NCI-H146 treated with DMSO at 0.1 percent for 48 hours (cell line): Measurements from ENCODE around the gene AMPH.
"Not testable (repeated sequence)": the region's sequence is repeated elsewhere in the genome, so short reads cannot be mapped to it uniquely, and the experiment has no call there.

Experiments
- DNase-seq: peaks from one replicate; lab custom pipeline; 2025; ENCODE audit not compliant: unreplicated experiment; lab: John Stamatoyannopoulos, UW

AMPH gene

DNA sequence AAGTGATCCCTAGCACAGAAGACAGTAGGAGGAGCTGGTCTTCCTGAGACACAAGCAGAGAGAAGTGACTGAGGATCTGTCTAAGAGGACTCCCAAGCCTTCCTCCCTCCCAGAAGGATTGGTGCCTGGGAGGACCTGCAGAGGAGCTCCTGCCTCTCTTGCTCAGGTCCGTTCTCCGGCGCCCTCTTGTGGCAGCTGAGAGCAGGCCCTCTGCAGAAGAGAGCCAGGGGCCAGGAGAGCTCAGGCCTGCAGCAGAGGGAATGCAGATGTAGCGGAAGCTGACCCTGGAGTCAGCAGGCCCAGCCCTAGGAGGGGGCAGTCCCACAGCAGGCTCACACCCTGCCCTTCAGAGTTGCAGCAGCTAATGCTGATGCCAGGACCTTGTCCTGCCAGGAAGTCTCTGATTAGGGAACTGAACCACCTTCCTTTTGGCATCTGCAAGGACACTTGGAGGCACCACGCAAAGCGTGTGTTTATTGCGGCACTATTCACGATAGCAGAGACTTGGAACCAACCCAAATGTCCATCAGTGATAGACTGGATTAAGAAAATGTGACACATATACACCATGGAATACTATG lies 276.8 kb downstream of the AMPH start:
- not testable (repeated sequence) for DNase-seq

DNA sequence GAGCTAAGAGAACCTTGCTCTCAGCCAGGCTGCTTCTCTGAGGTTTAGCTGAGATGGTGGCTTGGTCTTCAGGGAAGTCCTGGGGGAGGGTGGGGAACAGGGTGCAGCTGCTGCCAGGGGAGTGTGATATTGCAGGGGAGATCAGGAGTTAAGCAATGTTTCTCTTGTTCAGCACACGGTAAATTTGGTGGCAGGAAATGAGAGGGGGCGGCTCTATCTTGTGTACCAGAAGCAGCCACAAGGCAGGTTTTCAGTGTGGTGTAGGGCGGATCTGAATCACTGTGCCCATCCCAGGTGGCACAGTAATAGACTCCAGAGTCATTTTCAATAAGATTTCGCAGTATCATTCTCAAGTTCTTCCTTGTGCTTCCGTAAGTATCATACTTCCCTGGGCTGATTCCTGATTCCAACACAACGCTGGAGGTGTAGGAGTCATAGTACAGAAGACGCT lies 277.7 kb downstream of the AMPH start:
- DNase-seq = not testable (repeated sequence)

DNA sequence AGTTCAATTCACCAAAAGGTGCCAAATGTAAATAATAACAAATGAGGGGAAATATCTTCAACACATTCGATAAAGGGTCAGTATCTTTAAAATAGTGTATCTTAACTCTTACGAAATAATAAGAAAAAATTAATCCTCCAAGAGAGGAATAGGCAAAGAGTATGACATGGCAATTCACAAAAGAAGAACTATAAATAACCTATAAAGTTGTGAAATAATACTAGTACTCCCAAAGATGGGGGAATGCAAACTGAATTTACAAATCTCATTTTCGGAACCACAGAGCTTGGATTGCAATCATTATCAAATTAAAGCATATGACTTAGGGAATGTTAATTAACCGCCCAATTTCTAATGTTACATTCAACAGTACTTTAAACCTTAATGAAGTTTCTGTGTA lies 279.6 kb downstream of the AMPH start:
- no peak for DNase-seq

DNA sequence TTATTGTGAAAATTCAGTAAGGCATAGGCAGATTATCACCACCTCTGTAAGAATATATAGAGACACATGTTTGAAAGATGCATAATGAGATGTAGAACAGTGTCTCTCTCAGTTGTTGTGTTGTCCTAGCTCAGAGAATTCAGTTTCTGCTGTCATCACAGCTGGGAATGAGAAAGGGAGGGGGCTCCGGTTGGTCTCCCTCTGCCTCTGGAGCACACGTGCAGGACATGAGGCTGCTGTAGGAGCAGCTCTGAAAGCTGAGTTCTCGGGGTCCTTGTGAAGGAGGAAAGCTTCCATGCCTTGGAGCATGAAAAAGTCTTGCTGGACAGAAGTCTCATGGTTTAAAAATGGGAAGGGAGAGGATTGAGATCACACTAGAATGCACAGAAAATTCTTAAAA lies 280.4 kb downstream of the AMPH start:
- not testable (repeated sequence) for DNase-seq

DNA sequence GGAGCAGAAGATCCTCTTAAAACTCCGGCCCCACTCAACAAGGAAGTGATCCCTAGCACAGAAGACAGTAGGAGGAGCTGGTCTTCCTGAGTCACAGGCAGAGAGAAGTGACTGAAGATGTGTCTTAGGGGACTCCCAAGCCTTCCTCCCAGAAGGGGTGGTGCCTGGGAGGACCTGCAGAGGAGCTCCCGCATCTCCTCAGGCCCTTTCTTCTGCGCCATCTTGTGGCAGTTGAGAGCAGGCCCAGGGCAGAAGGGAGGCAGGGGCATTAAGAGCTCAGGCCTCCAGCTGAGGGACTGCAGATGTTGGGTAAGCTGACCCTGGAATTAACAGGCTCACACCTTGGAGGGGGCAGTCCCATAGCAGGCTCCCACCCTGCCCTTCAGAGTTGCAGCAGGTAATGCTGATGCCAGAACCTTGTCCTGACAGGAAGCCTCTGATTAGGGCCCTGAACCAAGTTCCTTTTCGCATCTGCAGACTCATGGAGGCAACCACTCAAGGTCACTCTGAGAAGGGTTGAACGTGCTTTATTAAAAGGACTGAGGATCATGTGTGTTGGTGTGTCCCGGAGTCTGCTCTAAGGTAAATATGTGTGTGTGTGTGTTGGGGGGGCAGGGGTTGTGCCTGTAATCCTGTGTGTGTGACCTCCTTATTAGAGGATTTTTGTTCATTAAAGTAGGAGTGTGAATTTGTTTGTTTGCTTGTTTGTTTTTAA lies 281.1 kb downstream of the AMPH start:
- DNase-seq = not testable (repeated sequence)

DNA sequence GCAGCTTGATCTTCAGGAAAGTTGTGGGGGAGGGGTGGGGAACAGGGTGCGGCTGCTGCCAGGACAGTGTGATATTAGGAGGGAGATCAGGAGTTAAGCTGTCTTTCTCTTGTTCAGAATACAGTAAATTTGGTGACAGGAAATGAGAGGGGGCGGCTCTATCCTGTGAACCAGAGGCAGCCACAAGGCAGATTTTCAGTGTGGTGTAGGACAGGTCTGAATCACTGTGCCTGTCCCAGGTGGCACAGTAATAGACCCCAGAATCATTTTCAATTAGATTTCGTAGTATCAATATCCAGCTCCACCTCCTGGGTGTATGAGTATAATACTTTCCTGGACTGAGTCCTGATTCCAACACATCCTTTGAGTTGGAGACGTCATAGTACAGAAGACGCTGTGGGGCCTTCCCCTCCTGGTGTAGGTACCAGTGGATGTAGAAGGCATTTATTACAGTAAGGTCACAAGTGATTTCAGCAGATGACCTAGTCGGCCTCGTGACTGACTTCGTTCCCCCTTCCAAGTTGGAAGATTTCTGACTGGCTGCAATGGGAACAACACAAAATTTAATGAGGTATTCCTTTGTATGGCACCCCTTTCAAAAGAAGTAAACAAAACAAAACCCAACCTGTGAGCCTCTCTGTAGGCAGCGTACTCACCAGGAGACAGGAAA lies 281.9 kb downstream of the AMPH start:
- DNase-seq = not testable (repeated sequence)

DNA sequence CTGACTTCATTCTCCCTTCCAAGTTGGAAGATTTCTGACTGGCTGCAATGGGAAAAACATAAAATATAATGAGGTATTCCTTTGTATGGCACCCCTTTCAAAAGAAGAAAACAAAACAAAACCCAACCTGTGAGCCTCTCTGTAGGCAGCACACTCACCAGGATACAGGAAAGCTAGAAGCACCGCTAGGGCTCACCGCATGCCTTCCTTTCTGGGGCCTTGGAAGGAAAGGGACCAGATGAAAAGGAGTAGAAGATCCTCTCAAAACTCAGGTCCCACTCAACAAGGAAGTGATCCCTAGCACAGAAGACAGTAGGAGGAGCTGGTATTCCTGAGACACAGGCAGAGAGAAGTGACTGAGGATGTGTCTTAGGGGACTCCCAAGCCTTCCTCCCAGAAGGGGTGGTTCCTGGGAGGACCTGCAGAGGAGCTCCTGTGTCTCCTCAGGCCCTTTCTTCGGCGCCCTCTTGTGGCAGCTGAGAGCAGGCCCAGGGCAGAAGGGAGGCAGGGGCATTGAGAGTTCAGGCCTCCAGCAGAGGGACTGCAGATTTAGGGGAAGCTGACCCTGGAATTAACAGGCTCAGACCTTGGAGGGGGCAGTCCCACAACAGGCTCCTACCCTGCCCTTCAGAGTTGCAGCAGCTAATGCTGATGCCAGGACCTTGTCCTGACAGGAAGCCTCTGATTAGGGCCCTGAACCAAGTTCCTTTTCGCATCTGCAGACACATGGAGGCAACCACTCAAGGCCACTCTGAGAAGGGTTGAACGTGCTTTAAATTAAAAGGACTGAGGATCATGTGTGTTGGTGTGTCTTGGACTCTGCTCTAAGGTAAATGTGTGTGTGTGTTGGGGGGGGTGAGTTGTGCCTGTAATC lies 285.6 kb downstream of the AMPH start:
- not testable (repeated sequence) for DNase-seq

DNA sequence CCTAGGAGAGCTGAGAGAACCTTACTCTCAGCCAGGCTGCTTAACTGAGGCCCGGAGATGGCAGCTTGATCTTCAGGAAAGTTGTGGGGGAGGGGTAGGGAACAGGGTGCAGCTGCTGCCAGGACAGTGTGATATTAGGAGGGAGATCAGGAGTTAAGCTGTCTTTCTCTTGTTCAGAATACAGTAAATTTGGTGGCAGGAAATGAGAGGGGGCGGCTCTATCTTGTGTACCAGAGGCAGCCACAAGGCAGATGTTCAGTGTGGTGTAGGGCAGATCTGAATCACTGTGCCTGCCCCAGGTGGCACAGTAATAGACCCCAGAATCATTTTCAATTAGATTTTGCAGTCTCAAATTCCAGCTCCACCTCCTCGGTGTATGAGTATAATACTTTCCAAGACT lies 286.4 kb downstream of the AMPH start:
- not testable (repeated sequence) for DNase-seq

DNA sequence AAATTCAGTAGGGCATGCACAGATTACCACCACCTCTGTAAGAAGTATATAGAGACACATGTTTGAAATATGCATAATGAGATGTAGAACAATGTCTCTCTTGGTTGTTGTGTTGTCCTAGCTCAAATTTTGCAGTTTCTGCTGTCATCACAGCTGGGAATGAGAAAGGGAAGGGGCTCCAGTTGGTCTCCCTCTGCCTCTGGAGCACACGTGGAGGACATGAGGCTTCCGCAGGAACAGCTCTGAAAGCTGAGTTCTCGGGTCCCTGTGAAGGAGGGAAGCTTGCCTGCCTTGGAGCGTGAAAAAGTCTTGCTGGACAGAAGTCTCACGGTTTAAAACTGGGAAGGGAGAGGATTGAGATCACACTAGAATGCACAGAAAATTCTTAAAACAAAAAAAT lies 289.0 kb downstream of the AMPH start:
- DNase-seq = not testable (repeated sequence)

DNA sequence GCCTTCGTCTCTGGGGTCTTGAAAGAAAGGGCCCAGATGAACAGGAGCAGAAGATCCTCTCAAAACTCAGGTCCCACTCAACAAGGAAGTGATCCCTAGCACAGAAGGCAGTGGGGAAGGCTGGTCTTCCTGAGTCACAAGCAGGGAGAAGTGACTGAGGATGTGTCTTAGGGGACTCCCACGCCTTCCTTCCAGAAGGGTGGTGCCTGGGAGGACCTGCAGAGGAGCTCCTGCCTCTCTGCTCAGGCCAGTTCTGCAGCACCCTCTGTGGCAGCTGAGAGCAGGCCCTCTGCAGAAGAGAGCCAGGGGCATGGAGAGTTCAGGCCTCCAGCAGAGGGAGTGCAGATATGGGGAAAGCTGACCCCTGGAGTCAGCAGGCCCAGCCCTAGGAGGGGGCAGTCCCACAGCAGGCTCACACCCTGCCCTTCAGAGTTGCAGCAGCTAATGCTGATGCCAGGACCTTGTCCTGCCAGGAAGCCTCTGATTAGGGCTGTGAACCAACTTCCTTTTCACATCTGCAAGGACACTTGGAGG lies 289.9 kb downstream of the AMPH start:
- not testable (repeated sequence) for DNase-seq

DNA sequence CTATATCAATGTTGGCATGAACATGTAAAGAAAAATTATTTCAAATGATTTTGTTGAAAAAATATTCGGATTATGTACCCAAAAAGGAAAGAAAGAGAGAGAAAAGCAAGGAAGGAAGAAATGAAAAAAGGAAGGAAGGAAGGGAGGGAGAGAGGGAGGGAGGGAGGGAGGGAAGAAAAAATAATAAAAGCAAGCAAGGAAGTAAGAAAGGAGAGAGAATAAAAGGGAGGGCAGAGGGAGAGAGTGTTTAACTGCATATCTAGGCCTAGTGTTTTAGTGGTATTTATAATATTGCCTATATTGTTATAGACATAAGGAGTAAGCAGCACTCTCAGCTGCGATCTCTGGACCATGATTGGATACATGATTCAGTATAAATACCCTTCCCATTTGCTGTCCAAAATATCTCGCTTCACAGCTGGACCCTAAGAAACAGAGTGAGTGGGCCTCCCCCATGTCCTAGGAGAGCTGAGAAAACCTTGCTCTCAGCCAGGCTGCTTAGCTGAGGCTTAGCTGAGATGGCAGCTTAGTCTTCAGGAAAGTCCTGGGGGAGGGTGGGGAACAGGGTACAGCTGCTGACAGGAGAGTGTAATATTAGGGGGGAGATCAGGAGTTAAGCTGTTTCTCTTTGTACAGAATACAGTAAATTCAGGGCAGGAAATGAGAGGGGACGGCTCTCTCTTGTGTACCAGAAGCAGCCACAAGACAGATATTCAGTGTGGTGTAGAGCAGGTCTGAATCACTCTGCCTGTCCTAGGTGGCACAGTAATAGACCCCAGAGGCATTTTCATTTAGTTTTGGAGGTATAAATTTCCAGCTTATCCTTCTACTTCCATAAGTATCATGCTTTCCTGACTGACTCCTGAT lies 291.0 kb downstream of the AMPH start:
- DNase-seq = no peak

DNA sequence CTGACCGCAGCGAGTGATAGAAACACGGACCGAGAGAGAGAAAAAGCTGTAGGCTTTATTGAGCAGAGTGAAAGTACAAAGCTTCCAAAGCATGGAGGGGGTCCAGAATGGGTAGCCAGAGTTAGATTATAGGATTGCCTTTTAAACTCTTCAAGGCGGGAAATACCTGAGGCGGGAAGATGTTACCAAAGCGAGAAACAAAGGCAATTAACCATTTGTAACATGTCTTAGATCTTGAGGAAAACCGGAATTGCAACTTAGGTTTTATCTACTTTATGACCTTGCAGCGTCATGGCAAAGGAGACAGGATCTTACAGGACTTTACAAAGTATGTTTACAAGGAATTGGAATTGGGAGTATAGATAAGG lies 295.0 kb downstream of the AMPH start:
- not testable (repeated sequence) for DNase-seq

DNA sequence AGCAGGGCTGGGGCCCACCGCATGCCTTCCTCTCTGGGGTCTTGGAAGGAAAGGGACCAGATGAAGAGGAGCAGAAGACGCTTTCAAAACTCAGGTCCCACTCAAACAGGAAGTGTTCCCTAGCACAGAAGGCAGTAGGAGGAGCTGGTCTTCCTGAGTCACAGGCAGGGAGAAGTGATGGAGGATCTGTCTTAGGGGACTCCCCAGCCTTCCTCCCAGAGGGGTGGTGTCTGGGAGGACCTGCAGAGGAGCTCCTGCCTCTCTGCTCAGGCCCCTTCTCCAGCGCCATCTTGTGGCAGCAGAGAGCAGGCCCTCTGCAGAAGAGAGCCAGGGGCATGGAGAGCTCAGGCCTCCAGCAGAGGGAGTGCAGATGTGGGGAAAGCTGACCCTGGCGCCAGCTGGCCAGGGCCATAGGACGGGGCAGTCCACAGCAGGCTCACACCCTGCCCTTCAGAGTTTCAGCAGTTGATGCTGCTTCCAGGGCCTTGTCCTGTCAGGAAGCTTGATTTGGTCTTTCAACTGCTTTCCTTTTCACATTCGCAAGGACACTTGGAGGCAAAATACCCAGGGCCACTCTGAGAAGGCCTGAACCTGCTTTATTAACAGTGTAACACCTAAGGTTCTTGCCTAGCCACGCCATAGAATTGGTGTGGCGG lies 295.6 kb downstream of the AMPH start:
- DNase-seq = peak; percentile 22

DNA sequence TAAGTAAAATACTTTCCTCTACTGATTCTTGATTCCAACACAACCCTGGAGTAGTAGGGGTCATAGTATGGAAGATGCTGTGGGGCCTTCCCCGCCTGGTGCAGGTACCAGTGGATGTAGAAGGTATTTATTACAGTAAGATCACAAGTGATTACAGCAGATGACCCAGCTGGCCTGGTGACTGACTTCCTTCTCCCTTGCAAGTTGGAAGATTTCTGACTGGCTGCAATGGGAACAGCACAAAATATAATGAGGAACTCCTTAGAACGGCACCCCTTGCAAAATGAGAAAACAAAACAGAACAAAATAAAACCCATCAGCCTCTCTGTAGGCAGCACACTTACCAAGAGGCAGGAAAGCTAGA lies 296.1 kb downstream of the AMPH start:
- DNase-seq = no peak

DNA sequence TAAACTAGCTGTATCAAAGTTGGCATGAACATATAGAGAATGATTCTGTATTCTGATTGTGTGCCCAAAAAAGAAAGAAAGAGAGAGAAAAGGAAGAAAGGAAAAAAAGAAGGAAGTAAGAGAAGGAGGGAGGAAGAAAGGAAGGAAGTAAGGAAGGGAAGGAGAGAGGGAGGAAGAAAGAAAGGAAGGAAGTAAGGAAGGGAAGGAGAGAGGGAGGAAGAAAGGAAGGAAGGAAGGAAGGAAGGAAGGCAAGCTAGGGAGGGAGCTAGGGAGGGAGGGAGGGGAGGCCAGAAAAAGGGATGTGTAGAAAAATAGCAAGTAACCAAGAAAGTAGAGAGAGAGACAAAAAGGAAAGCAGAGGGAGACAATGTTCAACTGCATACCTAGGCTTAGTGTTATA lies 297.0 kb downstream of the AMPH start:
- no peak for DNase-seq
